H54 (cell line): Measurements from ENCODE around the gene BDNF.
A peak's percentile ranks its signal among the peaks of the same experiment; 100 is the strongest.

ENCODE experiments used
- DNase-seq: peaks from one replicate; pipeline ENCODE4 v3.0.0; 2011; ENCODE audit warnings: low spot score, mixed read lengths; ENCODE audit not compliant: insufficient read length
- FAIRE-seq: peaks from 3 replicates; lab custom pipeline; 2011; peaks lifted over from hg19 to GRCh38; lab: Jason Lieb, UNC
- POLR2A ChIP-seq: IDR thresholded peaks from 2 replicates; pipeline ENCODE4 v1.6.1; 2011; ENCODE audit warnings: low read depth, mild to moderate bottlenecking, low read length

BDNF gene

DNA sequence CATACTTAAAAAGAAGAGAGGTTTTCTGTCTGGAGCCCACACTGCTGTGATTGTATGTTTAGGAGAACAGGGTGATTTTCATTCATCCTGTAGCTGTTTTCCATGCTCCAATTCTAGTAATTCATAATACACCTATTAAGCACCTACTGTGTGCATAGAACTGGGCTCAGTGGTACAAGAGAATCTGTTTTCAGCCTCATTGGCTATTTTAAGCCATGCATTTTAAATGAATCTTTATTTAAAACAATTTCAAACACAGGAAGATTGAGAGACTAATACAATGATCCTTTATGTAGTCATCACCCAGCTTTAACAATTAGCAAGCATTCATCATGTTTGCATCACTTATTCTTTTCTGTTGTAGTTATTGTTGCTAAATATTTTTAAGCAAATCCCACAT lies 86.2 kb downstream of the BDNF start:
- FAIRE-seq (no peak), DNase-seq (no peak)
- no peak for TF ChIP-seq POLR2A

GRCh38 chr11:27612932-27613880 lies 87.0 kb downstream of the BDNF start:
- DNase-seq, result no peak
- no peak for TF ChIP-seq POLR2A
- no peak for FAIRE-seq

- DNase-seq, result no peak
- FAIRE-seq, result peak; percentile 41
- TF ChIP-seq POLR2A, result no peak
These were observed 88.3 kb downstream of the BDNF start for GRCh38 chr11:27611947-27612455.

GRCh38 chr11:27611390-27611789 lies 88.9 kb downstream of the BDNF start:
- peak; percentile 27 for FAIRE-seq
- no peak for TF ChIP-seq POLR2A
- DNase-seq, result no peak

DNA sequence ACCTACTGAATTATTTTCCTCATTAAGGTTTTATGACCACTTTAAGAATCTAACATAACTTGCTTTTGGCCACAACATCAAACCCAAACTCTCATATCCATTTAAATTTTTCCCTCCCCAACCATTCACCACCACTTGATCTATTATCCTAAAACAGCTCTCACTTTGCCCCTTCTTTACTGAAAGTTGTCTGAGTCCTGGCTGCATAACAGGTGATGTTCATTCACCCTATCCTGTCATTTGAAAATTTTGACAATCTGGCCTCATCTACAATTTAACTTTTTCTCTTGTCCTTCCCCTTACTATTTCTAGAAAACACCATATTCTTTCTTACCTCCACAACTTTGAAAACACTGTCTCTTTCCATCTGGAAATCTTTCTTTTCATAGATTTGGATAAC lies 89.3 kb downstream of the BDNF start:
- DNase-seq (no peak), FAIRE-seq (no peak)
- no peak for TF ChIP-seq POLR2A

GRCh38 chr11:27610280-27610679 lies 90.0 kb downstream of the BDNF start:
- TF ChIP-seq POLR2A, result no peak
- DNase-seq, result no peak
- no peak for FAIRE-seq

DNA sequence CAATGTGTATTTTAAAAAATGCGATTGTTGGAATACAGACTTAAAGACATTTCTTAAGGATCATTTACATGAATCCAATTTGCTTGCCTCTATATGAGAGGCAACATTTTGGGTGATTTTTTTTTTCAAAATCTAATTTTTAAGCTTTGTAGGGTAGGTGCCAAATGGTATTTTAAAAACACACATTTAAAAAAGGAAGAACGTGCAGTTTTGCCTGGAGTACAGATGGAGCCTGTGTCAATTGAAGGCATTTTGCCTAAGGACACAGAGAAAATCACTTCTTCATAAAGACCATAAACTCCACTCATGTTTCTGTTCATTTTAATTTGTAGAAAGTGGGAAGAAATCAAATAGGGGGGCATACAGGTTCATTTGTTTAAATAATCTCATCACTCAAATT lies 91.3 kb downstream of the BDNF start:
- FAIRE-seq (no peak), DNase-seq (no peak)
- TF ChIP-seq POLR2A, result no peak

DNA sequence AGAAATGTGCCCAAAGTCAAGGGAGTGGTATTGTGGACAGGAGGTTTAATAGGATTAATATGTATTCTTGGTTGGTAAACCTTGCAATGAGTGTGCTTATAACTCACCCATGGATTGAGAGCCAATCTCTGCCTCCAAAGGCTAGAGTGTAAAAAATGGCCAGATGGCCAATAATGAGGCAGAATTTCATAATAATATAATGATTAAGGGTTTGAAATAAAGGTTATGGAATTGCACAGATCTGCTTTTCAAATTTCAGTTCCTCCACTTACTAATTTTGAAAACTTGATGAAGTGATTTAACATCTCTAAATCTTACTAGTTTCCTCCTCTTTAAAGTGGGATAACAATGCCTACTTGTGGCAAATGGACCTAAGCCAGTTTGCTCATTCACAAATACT lies 94.8 kb downstream of the BDNF start:
- no peak for TF ChIP-seq POLR2A
- FAIRE-seq (no peak), DNase-seq (no peak)
